ENCODE measurements around the gene PEX11A. TPM values are rescaled to one million over a fixed set of nuclear protein-coding genes. Genes with fewer than 3 reads are reported as not detected.

PEX11A gene
- total and polyA plus RNA-seq, 2 donors (not counting 3 experiments of a cell fraction or from before 2014, with no cell fraction given) = 3.2 to 4.4 TPM

GRCh38 chr15:89647191-89647851 is 43.2 kb downstream of the PEX11A start:
- H3K36me3 ChIP-seq (ENCODE audit: control insufficient read depth in 2 of 2, extremely low read depth in 1 of 2, insufficient read depth in 2 of 2, low read length in 2 of 2) = peaks cover 0 to 5% of the 10 kb centered on the region in 2 experiments
- intact Hi-C loops (cut with micrococcal nuclease) (loop anchor here (1.0 kb wide), 1 partner anchor 26 kb away; no protein-coding TSS in a partner anchor), dilution Hi-C loops (cut with MboI; ENCODE audit: extremely low pct_ligation_motif_present, low sequenced_read_pairs) (no loop called here)
- TF ChIP-seq, protein P1, sequence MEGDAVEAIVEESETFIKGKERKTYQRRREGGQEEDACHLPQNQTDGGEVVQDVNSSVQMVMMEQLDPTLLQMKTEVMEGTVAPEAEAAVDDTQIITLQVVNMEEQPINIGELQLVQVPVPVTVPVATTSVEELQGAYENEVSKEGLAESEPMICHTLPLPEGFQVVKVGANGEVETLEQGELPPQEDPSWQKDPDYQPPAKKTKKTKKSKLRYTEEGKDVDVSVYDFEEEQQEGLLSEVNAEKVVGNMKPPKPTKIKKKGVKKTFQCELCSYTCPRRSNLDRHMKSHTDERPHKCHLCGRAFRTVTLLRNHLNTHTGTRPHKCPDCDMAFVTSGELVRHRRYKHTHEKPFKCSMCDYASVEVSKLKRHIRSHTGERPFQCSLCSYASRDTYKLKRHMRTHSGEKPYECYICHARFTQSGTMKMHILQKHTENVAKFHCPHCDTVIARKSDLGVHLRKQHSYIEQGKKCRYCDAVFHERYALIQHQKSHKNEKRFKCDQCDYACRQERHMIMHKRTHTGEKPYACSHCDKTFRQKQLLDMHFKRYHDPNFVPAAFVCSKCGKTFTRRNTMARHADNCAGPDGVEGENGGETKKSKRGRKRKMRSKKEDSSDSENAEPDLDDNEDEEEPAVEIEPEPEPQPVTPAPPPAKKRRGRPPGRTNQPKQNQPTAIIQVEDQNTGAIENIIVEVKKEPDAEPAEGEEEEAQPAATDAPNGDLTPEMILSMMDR (IDR thresholded peaks at IDR 0.05; ENCODE audit: extremely low read depth in 1 of 2, insufficient read depth in 1 of 2, low read depth in 1 of 2, low read length in 2 of 2) = peak; percentile 95
- no peak for TF ChIP-seq POLR2A (IDR thresholded peaks at IDR 0.05; ENCODE audit: low read depth, low read length)
- no peaks in the 10 kb centered on the region for H4K20me1 ChIP-seq (replicated peaks; ENCODE audit: control insufficient read depth, extremely low read depth, insufficient read depth, low read length)
- no peak overlapping the region for H3K4me3 ChIP-seq (replicated peaks in 1 of 3; ENCODE audit: insufficient read depth in 1 of 3, low read depth in 1 of 3, low read length in 3 of 3)
- H3K9me3 ChIP-seq (replicated peaks; ENCODE audit: control insufficient read depth, insufficient read depth, low read length) = no peaks in the 10 kb centered on the region
- no TSS peak for BruUV-seq (replicated peaks)
- no peak overlapping the region for H3K9ac ChIP-seq (replicated peaks; ENCODE audit: extremely low read depth, insufficient read depth, low read length)
- H3K4me1 ChIP-seq (ENCODE audit: control insufficient read depth, extremely low read depth, insufficient read depth, low read length) = no peaks in the 10 kb centered on the region
- no peaks in the 10 kb centered on the region for H3K9me1 ChIP-seq (replicated peaks; ENCODE audit: control insufficient read depth, extremely low read depth, insufficient read depth, low read length)
- CTCF ChIA-PET = interaction anchor here (0.6 to 4.4 kb wide), 18 partner anchors 9 to 228 kb away, joined by 3 to 55 read pairs (median 4); no protein-coding TSS in a partner anchor
- POLR2A ChIA-PET = no interaction called here
- no peak overlapping the region for H3K4me2 ChIP-seq (ENCODE audit: insufficient read depth, low read length)
- DNase-seq (ENCODE audit: low read depth, low spot score) = peak; percentile 56
- no peak overlapping the region for H3K27ac ChIP-seq (ENCODE audit: insufficient read depth, low read depth, low read length)
- no peak overlapping the region for H2AFZ ChIP-seq (ENCODE audit: low read depth, low read length)
- no peaks in the 10 kb centered on the region for H3K79me2 ChIP-seq (ENCODE audit: control insufficient read depth, insufficient read depth, low read length)
- no peaks in the 10 kb centered on the region for H3K27me3 ChIP-seq (ENCODE audit: control insufficient read depth in 2 of 2, insufficient read depth in 2 of 2, low read length in 2 of 2)
- FAIRE-seq = peak; percentile 38

GRCh38 chr15:89646416-89647141 is 44.0 kb downstream of the PEX11A start:
- H3K36me3 ChIP-seq (ENCODE audit: control insufficient read depth in 2 of 2, extremely low read depth in 1 of 2, insufficient read depth in 2 of 2, low read length in 2 of 2) = peaks cover 0 to 11% of the 10 kb centered on the region in 2 experiments
- intact Hi-C loops (cut with micrococcal nuclease) = loop anchor here (1.0 kb wide), 1 partner anchor 27 kb away; no protein-coding TSS in a partner anchor

More at GRCh38 chr15:89646416-89647141, 44.0 kb downstream of the PEX11A start:
- no peak overlapping the region for H3K9ac ChIP-seq (replicated peaks; ENCODE audit: extremely low read depth, insufficient read depth, low read length)
- FAIRE-seq = no peak
- no TSS peak for BruUV-seq (replicated peaks)
- dilution Hi-C loops (cut with MboI; ENCODE audit: extremely low pct_ligation_motif_present, low sequenced_read_pairs) = no loop called here
- H3K4me1 ChIP-seq (ENCODE audit: control insufficient read depth, extremely low read depth, insufficient read depth, low read length) = no peaks in the 10 kb centered on the region
- H3K79me2 ChIP-seq (ENCODE audit: control insufficient read depth, insufficient read depth, low read length) = no peaks in the 10 kb centered on the region
- no peak overlapping the region for H3K4me3 ChIP-seq (replicated peaks in 1 of 3; ENCODE audit: insufficient read depth in 1 of 3, low read depth in 1 of 3, low read length in 3 of 3)
- H3K9me3 ChIP-seq (replicated peaks; ENCODE audit: control insufficient read depth, insufficient read depth, low read length) = no peaks in the 10 kb centered on the region
- no peaks in the 10 kb centered on the region for H3K9me1 ChIP-seq (replicated peaks; ENCODE audit: control insufficient read depth, extremely low read depth, insufficient read depth, low read length)
- no peaks in the 10 kb centered on the region for H4K20me1 ChIP-seq (replicated peaks; ENCODE audit: control insufficient read depth, extremely low read depth, insufficient read depth, low read length)
- H2AFZ ChIP-seq (ENCODE audit: low read depth, low read length) = no peak overlapping the region
- TF ChIP-seq EZH2 (IDR thresholded peaks at IDR 0.05; ENCODE audit: borderline replicate concordance, low read depth, low read length, severe bottlenecking) (no peak), MYC (IDR thresholded peaks at IDR 0.05; ENCODE audit: low read depth, low read length) (no peak), FOS (IDR thresholded peaks at IDR 0.05; ENCODE audit: borderline replicate concordance, insufficient read depth, low read length) (no peak), JUN (IDR thresholded peaks at IDR 0.05; ENCODE audit: borderline replicate concordance, insufficient read depth, insufficient read length, low read depth) (no peak), POLR2AphosphoS5 (IDR thresholded peaks at IDR 0.05; ENCODE audit: insufficient read depth, low read depth, low read length) (no peak), GATA2 (IDR thresholded peaks at IDR 0.05; ENCODE audit: insufficient read depth, insufficient read length, low read depth, low read length) (no peak), POLR2A (IDR thresholded peaks at IDR 0.05; ENCODE audit: low read depth, low read length) (no peak)
- TF ChIP-seq, protein P1 (IDR thresholded peaks at IDR 0.05; ENCODE audit: extremely low read depth in 1 of 2, insufficient read depth in 1 of 2, low read depth in 1 of 2, low read length in 2 of 2) = no peak
- TF ChIP-seq, protein P2, sequence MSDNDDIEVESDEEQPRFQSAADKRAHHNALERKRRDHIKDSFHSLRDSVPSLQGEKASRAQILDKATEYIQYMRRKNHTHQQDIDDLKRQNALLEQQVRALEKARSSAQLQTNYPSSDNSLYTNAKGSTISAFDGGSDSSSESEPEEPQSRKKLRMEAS (IDR thresholded peaks at IDR 0.05; ENCODE audit: insufficient read depth, insufficient read length) = no peak
- H3K4me2 ChIP-seq (ENCODE audit: insufficient read depth, low read length) = no peak overlapping the region
- DNase-seq (ENCODE audit: low read depth, low spot score) = no peak
- H3K27ac ChIP-seq (ENCODE audit: insufficient read depth, low read depth, low read length) = no peak overlapping the region
- POLR2A ChIA-PET = no interaction called here
- H3K27me3 ChIP-seq (ENCODE audit: control insufficient read depth in 2 of 2, insufficient read depth in 2 of 2, low read length in 2 of 2) = no peaks in the 10 kb centered on the region
- CTCF ChIA-PET = interaction anchor here (1.0 to 4.4 kb wide), 9 partner anchors 8 to 93 kb away, joined by 3 to 55 read pairs (median 5); partner anchors contain the start of gene KIF7
